Upper lobe of right lung (tissue), 1 donor: ENCODE results near the gene TP63. TPM values are rescaled to one million over a fixed set of nuclear protein-coding genes. Genes with fewer than 3 reads are reported as not detected.

Source experiments
- ATAC-seq: fragments of 200-7000 bp; cut with Tn5 transposase; one replicate; pipeline ENCODE4 v1.9.1; 2020; ENCODE audit warnings: mild to moderate bottlenecking, moderate library complexity
- DNase-seq: peaks from one replicate; pipeline ENCODE4 v3.0.0-alpha.2; 2020
- H3K27ac ChIP-seq: fragments of 200-600 bp; one replicate; pipeline ENCODE4 v1.8.0; 2022
- H3K27me3 ChIP-seq: fragments of 200-600 bp; one replicate; pipeline ENCODE4 v1.8.0; 2022; ENCODE audit warnings: mild to moderate bottlenecking
- H3K36me3 ChIP-seq: fragments of 200-600 bp; one replicate; pipeline ENCODE4 v1.8.0; 2022
- H3K4me1 ChIP-seq: fragments of 200-600 bp; one replicate; pipeline ENCODE4 v1.8.0; 2022
- H3K4me3 ChIP-seq: fragments of 200-600 bp; one replicate; pipeline ENCODE4 v1.8.0; 2022; ENCODE audit warnings: mild to moderate bottlenecking
- H3K9me3 ChIP-seq: fragments of 200-600 bp; one replicate; pipeline ENCODE4 v1.8.0; 2022
- intact Hi-C: fragments of 100-400 bp; cut with DNase I; formaldehyde crosslinking; loops from one replicate; pipeline ENCODE4 v1.11.0; 2022
- total RNA-seq: library from RNA; stranded (reverse); fragmentation: NEBNext Ultra II Directional; extraction: Animal tissue kit (Norgen Biotek cat#: 25700); gene quantifications from one replicate; pipeline ENCODE4 v1.2.1, GENCODE V29; 2021
- TF ChIP-seq, protein P1 (sequence below): fragments of 200-600 bp; IDR thresholded peaks from one replicate; pipeline ENCODE4 v1.8.0; 2022; ENCODE audit warnings: antibody characterized with exemption
- donor health status: DM: no; HTN: yes; CAD: no; lungs with severe emphysema.

TP63 gene
- total RNA-seq, 1 donor from 2014 or later, result 1.3 TPM

DNA sequence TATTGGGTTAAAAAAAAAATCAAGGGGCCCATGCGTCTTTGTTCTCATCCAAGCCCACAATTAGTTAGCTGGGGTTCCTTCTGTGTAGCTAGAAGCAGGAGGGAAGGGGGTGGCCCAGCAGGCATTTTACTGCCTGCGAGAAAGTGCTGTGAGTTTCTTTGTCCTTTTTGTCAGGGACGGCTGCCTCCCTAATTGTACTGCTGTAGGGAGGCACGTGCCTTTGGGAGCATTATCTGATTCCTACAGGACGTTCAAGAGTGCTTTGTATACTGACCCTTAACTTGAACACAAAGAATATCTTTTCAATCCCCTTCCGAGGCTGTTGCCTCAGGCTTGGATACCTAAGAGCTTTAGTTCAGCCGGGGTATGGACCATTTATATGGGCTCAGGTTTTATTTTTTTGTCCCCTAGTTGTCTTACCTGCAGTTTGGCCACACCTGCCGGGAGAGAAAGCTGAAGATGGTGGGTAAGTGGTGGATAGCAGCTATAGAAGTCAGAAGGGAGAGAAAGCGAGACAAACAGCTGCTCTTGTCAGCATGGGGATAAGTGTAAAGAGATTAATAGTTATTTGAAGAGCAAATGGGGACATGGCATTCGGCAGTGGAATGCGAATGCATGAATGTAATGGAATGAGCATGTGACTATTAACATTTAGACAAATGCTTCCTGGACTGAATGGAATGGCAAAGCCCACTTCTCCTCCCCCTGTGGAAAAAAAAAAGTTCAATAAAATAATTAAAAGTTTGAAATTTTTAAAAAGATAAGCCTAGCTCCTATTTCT is 175.2 kb downstream of the TP63 start:
- DNase-seq, result no peak
- intact Hi-C loops, result no loop called here
- no peaks in the 10 kb centered on the region for H3K36me3 ChIP-seq

DNA sequence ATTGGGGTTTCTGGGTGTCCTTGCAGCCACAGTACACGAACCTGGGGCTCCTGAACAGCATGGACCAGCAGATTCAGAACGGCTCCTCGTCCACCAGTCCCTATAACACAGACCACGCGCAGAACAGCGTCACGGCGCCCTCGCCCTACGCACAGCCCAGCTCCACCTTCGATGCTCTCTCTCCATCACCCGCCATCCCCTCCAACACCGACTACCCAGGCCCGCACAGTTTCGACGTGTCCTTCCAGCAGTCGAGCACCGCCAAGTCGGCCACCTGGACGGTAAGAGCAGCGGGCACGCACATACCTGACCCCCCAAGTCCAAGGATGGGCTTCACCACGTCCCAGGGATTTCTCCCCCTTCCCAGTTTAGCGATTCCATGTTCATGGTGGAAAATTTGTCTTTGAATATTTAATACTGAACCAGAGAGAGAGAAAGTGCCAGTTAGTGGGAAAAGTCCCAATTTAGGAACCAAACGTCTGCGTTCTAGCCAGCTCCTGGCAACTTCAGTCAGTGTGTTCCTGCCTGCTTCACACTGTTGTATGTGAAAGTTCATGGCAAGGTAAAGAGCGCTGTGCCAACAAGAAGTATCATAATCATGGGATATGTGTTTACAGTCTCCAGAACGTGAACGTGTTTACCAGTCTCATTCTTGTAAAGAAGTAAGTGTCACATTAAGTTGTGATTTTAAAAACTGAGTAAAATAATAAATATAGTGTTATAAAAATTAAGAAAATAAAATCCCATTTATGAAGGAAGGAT is 177.2 kb downstream of the TP63 start:
- no peak overlapping the region for H3K4me3 ChIP-seq
- H3K27ac ChIP-seq, result no peak overlapping the region
- no peak for DNase-seq
- H3K9me3 ChIP-seq, result no peaks in the 10 kb centered on the region
- no peaks in the 10 kb centered on the region for H3K4me1 ChIP-seq
- H3K36me3 ChIP-seq, result no peaks in the 10 kb centered on the region
- H3K27me3 ChIP-seq, result no peaks in the 10 kb centered on the region
- intact Hi-C loops, result no loop called here
- ATAC-seq, result peak; percentile 23
- TF ChIP-seq, protein P1, sequence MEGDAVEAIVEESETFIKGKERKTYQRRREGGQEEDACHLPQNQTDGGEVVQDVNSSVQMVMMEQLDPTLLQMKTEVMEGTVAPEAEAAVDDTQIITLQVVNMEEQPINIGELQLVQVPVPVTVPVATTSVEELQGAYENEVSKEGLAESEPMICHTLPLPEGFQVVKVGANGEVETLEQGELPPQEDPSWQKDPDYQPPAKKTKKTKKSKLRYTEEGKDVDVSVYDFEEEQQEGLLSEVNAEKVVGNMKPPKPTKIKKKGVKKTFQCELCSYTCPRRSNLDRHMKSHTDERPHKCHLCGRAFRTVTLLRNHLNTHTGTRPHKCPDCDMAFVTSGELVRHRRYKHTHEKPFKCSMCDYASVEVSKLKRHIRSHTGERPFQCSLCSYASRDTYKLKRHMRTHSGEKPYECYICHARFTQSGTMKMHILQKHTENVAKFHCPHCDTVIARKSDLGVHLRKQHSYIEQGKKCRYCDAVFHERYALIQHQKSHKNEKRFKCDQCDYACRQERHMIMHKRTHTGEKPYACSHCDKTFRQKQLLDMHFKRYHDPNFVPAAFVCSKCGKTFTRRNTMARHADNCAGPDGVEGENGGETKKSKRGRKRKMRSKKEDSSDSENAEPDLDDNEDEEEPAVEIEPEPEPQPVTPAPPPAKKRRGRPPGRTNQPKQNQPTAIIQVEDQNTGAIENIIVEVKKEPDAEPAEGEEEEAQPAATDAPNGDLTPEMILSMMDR, result no peak

More for the DNA sequence above, 175.2 kb downstream of the TP63 start:
- H3K9me3 ChIP-seq, result no peaks in the 10 kb centered on the region
- ATAC-seq, result no peak
- TF ChIP-seq, protein P1, result no peak
- no peak overlapping the region for H3K4me3 ChIP-seq
- H3K4me1 ChIP-seq, result no peaks in the 10 kb centered on the region
- no peaks in the 10 kb centered on the region for H3K27me3 ChIP-seq
- no peak overlapping the region for H3K27ac ChIP-seq

DNA sequence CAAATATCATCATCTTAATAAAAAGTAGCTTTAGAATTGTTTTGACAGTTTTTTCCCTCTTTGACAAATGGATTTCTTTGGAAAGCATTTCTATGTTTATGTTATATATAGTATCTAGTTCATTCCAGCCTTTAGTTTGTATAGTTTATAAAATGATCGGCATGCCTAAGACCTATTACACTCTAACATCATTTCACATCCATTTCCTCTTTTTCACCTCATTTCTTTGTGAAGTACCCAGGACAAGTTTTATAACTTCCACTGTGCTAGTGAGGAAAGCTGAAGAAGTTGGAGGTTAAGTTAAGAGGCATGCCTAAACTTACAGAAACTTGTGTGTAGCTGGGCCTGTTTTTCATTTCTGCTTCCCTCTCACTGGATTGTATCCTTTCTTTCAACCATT is 178.4 kb downstream of the TP63 start:
- ATAC-seq (no peak), DNase-seq (no peak)
- intact Hi-C loops, result no loop called here
- H3K9me3 ChIP-seq, result no peaks in the 10 kb centered on the region
- no peaks in the 10 kb centered on the region for H3K36me3 ChIP-seq
- H3K4me1 ChIP-seq, result no peaks in the 10 kb centered on the region
- H3K4me3 ChIP-seq, result no peak overlapping the region
- H3K27ac ChIP-seq, result no peak overlapping the region
- TF ChIP-seq, protein P1, result no peak
- no peaks in the 10 kb centered on the region for H3K27me3 ChIP-seq

DNA sequence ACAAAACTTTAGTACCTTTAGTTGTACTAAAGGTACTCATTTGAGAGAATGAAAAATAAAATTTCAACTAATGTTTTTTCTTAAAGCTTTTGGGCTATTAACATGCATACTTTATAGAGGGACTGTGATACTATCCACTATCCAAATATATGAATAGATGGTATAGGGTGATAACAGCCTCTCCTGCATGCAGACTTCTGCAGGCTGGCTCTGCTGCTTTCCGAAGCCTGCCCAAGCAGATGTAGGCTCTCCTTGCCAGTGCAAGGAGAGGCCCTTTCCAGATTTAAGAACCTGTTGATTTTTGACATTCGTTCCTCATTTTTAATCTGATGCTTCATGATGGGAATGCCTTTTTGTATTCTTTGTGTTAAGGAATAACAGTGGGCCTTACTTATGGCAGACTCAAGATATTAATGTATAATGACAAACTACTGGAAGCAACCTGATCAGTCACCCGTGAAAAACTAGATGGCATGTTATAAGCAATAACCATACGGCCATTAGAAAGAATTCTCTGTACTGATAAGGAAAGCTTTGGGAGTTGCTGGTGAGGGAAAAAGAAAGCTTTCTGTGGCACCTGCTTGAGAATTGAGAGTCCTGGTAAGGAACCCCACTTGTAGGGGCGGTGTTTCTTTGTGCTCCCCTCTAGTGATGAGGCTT is 181.7 kb downstream of the TP63 start:
- H3K4me1 ChIP-seq, result no peaks in the 10 kb centered on the region
- ATAC-seq (no peak), DNase-seq (no peak)
- H3K9me3 ChIP-seq, result no peaks in the 10 kb centered on the region
- no peaks in the 10 kb centered on the region for H3K27me3 ChIP-seq
- H3K27ac ChIP-seq, result no peak overlapping the region
- TF ChIP-seq, protein P1, result no peak
- no peak overlapping the region for H3K4me3 ChIP-seq
- H3K36me3 ChIP-seq, result no peaks in the 10 kb centered on the region
- intact Hi-C loops, result no loop called here

DNA sequence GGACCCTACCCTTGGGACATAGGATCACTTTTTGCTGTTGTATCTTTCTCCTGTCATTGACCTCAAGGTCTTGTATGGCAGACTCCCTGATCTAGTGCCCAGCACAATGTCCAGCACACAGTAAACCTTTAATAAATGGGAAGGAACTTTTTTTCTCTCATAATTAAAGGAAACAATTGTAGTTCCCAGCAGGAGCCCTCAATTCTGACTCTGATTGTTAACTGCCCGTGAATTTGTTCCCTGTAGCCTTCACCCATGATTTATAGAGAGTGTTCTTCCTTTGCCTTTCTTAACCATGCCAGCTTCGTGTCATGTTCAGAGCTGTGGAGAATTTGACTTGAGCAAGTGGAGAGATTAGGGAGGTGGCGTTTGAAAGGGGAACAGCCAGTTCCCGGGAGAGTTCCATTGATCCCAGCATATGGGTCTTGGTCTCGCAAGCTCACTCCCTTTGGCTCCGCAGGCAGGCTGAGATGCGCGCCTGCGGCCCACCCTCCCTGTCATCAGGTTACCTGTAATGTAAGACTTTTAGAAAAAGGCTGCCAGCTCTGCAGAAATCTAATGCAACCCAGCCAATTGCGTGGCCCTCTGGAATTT is 182.6 kb downstream of the TP63 start:
- H3K27me3 ChIP-seq, result no peaks in the 10 kb centered on the region
- no peak overlapping the region for H3K4me3 ChIP-seq
- H3K27ac ChIP-seq, result no peak overlapping the region
- no peaks in the 10 kb centered on the region for H3K9me3 ChIP-seq
- DNase-seq (no peak), ATAC-seq (no peak)
- intact Hi-C loops, result no loop called here
- H3K36me3 ChIP-seq, result no peaks in the 10 kb centered on the region
- no peaks in the 10 kb centered on the region for H3K4me1 ChIP-seq
- TF ChIP-seq, protein P1, result no peak
